NOMO-1 (cell line): ENCODE measurements around the gene SEZ6.

ENCODE experiments used
- DNase-seq, 2 experiments: peaks; one replicate each; lab custom pipeline; 2025; ENCODE audit not compliant: unreplicated experiment in 2 of 2; lab: John Stamatoyannopoulos, UW

The SEZ6 gene

DNA sequence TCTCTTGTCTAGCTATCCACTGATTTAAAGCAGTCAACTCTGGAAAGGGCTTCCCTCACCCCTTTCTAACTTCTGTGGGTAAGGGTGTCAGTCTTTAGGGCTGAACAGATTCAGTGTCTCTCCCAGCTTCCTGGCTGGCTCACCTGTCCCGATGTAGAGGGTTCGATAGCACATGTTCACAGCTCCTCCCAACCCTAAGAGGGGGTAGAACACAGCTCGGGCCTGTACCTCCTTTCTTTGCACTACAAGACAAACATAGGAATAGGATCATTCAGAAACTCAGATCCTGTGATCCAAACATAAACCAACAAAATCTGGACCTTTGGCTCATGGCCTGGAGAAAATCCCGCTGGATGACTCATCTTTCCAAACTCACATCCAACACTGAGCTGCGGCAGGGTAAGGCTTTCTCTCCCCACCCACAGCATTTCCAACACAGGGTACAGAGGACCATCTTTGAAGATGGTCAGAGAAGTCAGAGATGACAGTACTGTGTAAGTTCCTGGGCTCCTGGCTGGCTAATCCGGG, 97.1 kb downstream of the SEZ6 start:
- DNase-seq: no peak

- DNase-seq: no peak
These were observed 97.9 kb downstream of the SEZ6 start for GRCh38 chr17:28907709-28908475.

DNA sequence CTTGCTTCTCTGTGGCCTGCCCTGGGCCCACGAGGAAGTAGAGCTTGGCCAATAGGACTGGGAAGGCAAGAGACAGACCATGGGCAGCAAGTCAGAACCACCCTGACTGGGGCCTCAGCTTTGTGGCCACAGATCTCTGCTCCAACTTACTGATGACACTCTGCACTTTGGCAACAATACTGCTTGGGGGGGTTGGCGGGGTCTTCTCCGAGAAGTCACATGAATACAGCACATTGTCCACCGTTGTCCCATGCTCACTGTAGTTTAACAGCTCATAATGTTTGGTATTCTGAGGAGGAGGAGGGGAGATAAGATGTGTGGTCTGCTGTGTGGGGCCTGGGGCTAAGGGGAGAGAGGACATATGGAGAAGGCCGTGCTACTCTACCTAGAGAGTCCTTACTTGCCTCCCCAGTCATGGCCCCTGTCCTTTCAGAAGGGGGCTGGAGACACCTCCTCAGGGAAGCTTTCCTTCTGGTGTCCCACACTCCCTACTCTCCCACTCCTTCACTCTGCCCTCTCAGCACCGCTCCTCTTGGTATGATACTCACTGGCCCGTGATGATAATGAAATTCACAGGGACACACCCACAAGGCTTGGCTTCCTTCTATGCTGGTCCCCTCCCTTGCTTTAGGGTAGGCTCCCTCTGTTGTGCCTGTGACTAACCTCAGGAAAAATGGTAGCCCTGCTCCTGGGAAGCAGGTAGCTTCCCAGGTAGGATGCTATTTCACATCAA, 99.0 kb downstream of the SEZ6 start:
- no peak for DNase-seq

DNA sequence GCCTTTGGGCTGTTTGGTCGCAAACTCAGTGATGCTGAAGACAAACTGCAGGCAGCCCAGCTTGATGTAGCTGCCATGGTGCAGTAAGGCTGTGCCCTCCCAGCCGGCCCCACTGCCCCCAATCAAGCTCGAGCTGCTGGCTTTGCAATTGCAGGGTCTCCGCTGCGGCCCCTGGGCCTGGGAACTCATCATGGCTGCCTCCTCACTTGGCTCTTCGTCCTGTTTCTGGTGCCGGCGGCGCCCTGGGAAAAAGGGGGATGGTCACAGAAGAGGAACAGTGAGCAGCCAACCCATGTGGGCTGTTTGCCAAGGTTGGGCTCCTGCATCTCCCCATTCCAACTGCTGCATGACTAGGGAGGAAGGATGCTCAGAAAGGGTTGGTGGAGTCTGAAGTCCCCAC, 99.6 kb downstream of the SEZ6 start:
- DNase-seq: no peak
